ES-I3 (cell line): ENCODE results near the gene SIM1.

Source experiments
- H3K36me3 ChIP-seq: 2 replicates; pipeline ENCODE4 v1.6.1; 2013; ENCODE audit warnings: mild to moderate bottlenecking, low read length, control low read depth, moderate library complexity; ENCODE audit not compliant: insufficient read depth
- H3K4me1 ChIP-seq: 2 replicates; pipeline ENCODE4 v1.6.1; 2013; ENCODE audit warnings: mild to moderate bottlenecking, control low read depth, low read length; ENCODE audit not compliant: insufficient read depth
- H3K9ac ChIP-seq: 2 replicates; pipeline ENCODE4 v1.6.1; 2013; ENCODE audit warnings: low read depth, mild to moderate bottlenecking, low read length, moderate library complexity
- H3K9me3 ChIP-seq: 2 replicates; pipeline ENCODE4 v1.6.1; 2013; ENCODE audit warnings: mild to moderate bottlenecking, low read length, moderate library complexity; ENCODE audit not compliant: control insufficient read depth, insufficient read depth

The SIM1 gene

GRCh38 chr6:100347901-100348550, 116.7 kb downstream of the SIM1 start:
- Histone ChIP-seq H3K9me3 (no peaks in the 10 kb centered on the region), H3K4me1 (peaks cover 13% of the 10 kb centered on the region; the same call in 1 of the 2 replicates), H3K36me3 (no peaks in the 10 kb centered on the region), H3K9ac (no peak overlapping the region)

- H3K4me1 ChIP-seq = peaks cover 13% of the 10 kb centered on the region; the same call in 1 of the 2 replicates
- H3K9me3 ChIP-seq = no peaks in the 10 kb centered on the region
- no peak overlapping the region for H3K9ac ChIP-seq
- no peaks in the 10 kb centered on the region for H3K36me3 ChIP-seq
Measured at GRCh38 chr6:100346828-100347227, 117.9 kb downstream of the SIM1 start.

- H3K9me3 ChIP-seq = no peaks in the 10 kb centered on the region
- H3K9ac ChIP-seq = no peak overlapping the region
- no peaks in the 10 kb centered on the region for H3K36me3 ChIP-seq
- H3K4me1 ChIP-seq = peaks cover 13% of the 10 kb centered on the region; the same call in 1 of the 2 replicates
Measured at GRCh38 chr6:100346203-100346602, 118.5 kb downstream of the SIM1 start.

DNA sequence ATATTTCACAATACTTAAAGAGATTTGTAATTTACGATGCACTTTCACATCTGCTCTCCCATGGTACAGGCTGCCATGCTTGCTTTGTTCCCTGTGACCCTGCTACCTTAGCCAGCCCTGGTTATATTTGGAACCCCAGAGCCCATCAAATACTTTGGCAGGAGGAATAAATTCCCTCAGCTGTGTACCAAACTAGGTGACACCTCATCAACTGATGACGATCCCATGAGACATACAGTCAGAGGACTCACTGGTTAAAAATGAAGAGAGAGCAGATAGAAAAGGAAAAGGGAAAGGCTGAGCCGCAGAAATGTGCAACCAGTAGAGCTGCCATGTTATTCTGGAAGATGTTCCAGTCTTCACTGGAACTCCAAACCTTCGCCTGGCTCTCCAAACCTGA, 120.0 kb downstream of the SIM1 start:
- Histone ChIP-seq H3K4me1 (peaks cover 6% of the 10 kb centered on the region; the same call in 1 of the 2 replicates), H3K9me3 (no peaks in the 10 kb centered on the region), H3K36me3 (no peaks in the 10 kb centered on the region), H3K9ac (no peak overlapping the region)

DNA sequence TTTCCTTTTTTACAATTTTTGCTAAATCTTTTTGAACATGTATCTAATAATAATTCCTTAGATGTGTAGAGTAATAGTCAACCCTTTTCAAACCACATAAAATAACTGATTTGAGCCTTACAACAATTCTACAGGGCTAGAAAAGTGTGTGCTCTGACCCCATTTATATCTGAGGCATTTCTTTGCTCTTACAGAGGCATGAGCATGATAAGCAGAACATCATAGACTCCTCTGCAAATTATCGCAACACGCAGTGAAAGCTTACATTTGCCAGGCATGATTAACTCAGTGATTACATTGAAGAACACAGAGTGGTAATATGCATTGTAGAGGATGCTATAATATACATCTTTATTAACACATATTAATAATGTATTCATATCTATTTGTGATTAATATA, 120.4 kb downstream of the SIM1 start:
- no peaks in the 10 kb centered on the region for H3K9me3 ChIP-seq
- no peaks in the 10 kb centered on the region for H3K36me3 ChIP-seq
- H3K4me1 ChIP-seq = peaks cover 6% of the 10 kb centered on the region; the same call in 1 of the 2 replicates
- no peak overlapping the region for H3K9ac ChIP-seq

- Histone ChIP-seq H3K4me1 (peaks cover 4% of the 10 kb centered on the region; the same call in 1 of the 2 replicates), H3K9ac (no peak overlapping the region), H3K36me3 (no peaks in the 10 kb centered on the region), H3K9me3 (no peaks in the 10 kb centered on the region)
Measured at GRCh38 chr6:100343316-100344077, 121.2 kb downstream of the SIM1 start.

DNA sequence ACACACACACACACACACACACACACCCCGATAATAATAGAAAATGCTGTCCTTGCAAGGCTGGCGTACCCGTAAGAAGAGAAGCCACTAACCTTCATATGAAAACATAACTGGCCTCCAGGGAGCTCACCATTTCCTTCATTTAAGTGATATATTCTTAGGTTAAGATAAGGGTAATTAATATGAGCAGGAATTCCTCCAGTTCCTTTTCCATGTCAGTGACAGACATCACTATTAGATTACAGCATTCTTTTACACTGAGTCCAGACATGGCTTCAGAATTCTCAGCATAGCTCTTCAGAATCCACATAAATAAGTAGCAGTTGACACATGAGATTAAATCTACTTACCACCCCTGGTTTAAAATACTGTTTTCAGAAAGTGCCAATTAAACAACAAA, 121.9 kb downstream of the SIM1 start:
- Histone ChIP-seq H3K9me3 (no peaks in the 10 kb centered on the region), H3K4me1 (no peaks in the 10 kb centered on the region)

DNA sequence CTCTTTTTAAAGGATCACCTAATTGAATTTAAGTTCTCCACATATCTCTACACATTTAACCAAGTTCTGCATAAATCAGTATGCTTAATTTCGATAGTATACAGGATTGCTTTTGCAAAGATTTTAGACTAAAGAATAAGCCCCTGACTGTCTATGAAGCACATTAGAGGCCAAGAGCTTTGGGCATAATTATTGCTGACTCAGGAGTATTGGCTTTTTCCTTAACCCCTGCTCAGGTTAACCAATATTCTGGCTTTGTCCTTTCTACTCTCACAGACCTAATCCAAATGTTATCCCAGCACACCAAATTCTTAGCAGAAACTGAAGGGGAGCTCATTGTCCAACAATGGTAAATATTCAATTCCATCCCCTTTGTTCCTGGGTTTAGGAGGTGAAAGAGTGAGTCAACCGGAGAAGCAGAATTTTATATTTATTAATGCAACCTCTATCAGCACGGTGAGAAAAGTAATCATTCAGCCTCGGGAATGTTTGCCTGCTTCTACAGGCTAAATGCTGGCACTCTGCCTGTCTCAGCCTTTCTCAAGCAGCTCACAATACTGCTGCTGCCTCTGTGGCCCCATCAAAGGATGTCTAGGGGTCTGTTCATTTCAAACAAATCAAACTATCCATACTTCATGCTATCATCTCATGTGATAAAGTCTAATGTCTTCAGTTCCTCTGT, 125.0 kb downstream of the SIM1 start:
- Histone ChIP-seq H3K9me3 (no peaks in the 10 kb centered on the region), H3K9ac (no peak overlapping the region), H3K36me3 (no peaks in the 10 kb centered on the region), H3K4me1 (no peaks in the 10 kb centered on the region)

More for the DNA sequence above, 121.9 kb downstream of the SIM1 start:
- no peak overlapping the region for H3K9ac ChIP-seq
- H3K36me3 ChIP-seq = no peaks in the 10 kb centered on the region

DNA sequence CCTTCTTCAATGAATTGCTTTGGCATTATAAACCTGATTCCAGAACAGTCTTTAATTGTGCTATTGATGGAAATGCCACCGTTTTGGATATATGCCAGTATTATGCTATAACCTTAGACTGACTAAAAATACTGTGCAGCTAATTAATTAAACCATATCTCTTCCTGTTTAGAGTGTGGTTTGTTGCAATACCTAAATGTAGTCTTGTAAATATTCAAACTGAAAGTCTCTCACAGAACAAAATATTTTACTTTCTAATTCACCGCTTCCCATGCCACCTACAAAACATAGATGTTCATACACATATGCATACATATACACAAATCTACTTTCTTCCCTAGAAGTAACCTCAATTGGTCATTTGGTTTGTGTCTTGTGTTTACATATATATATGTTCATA, 126.6 kb downstream of the SIM1 start:
- H3K36me3 ChIP-seq = no peaks in the 10 kb centered on the region
- H3K4me1 ChIP-seq = no peaks in the 10 kb centered on the region
- no peak overlapping the region for H3K9ac ChIP-seq
- no peaks in the 10 kb centered on the region for H3K9me3 ChIP-seq

- no peaks in the 10 kb centered on the region for H3K9me3 ChIP-seq
- no peak overlapping the region for H3K9ac ChIP-seq
- H3K4me1 ChIP-seq = no peaks in the 10 kb centered on the region
- no peaks in the 10 kb centered on the region for H3K36me3 ChIP-seq
Measured at GRCh38 chr6:100336876-100337275, 127.8 kb downstream of the SIM1 start.

DNA sequence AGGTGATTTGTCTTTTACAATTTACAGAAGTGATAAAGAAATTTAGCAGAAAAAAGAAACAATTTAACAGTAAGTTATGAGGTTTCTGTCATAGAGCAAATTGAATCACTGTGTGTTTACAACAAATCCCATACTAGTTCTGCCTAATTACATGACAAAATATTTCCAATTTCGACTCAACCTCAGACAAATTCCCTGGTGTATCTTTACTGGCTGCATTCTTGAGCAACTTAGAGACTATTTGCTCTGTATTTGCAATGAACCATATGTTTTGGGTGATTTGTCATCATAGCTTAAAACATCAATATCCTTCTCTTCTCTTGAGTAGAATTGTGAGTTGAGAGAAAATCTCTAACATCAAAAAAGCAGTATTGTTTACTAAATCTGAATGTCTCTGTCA, 128.7 kb downstream of the SIM1 start:
- no peaks in the 10 kb centered on the region for H3K36me3 ChIP-seq
- H3K4me1 ChIP-seq = no peaks in the 10 kb centered on the region
- H3K9me3 ChIP-seq = no peaks in the 10 kb centered on the region
- H3K9ac ChIP-seq = no peak overlapping the region
